ENCODE results near the gene NEK6. TPM values are rescaled to one million over a fixed set of nuclear protein-coding genes. Genes with fewer than 3 reads are reported as not detected.

Gene NEK6
- total RNA-seq, 4 donors from 2014 or later = 25.3 to 53.1 (median 43.3) TPM

GRCh38 chr9:124384846-124385245, 127.1 kb downstream of the NEK6 start:
- Histone ChIP-seq H3K9me3 (no peaks in the 10 kb centered on the region), H3K4me3 (no peak overlapping the region), H3K27me3 (no peaks in the 10 kb centered on the region), H3K27ac (no peak overlapping the region), H3K36me3 (peaks cover 0 to 29% (median 0%) of the 10 kb centered on the region in 3 donors), H3K4me1 (peaks cover 0 to 17% (median 2%) of the 10 kb centered on the region in 4 donors)
- no peak for DNase-seq (ENCODE audit: low spot score in 2 of 2)
- no peak for TF ChIP-seq EP300 (IDR thresholded peaks at IDR 0.05)
- TF ChIP-seq POLR2A (IDR thresholded peaks at IDR 0.05) = no peak
- no peak for TF ChIP-seq CTCF (IDR thresholded peaks at IDR 0.05)
- 89 to 90% methylated on average over 5 of the region's 5 CpGs for WGBS, 2 donors

- Histone ChIP-seq H3K27me3 (no peaks in the 10 kb centered on the region), H3K4me1 (peaks cover 0 to 23% (median 4%) of the 10 kb centered on the region in 4 donors), H3K36me3 (peaks cover 0 to 23% (median 0%) of the 10 kb centered on the region in 3 donors), H3K27ac (no peak overlapping the region), H3K4me3 (no peak overlapping the region), H3K9me3 (no peaks in the 10 kb centered on the region)
- no peak for TF ChIP-seq POLR2A (IDR thresholded peaks at IDR 0.05)
- TF ChIP-seq EP300 (IDR thresholded peaks at IDR 0.05) = no peak
- no peak for TF ChIP-seq CTCF (IDR thresholded peaks at IDR 0.05)
- DNase-seq (ENCODE audit: low spot score in 2 of 2) = no peak
- 85 to 88% methylated on average over 7 of the region's 7 CpGs for WGBS, 2 donors
Measured at GRCh38 chr9:124385623-124386022, 127.9 kb downstream of the NEK6 start.

GRCh38 chr9:124386201-124386600, 128.5 kb downstream of the NEK6 start:
- Histone ChIP-seq H3K4me1 (peaks cover 0 to 29% (median 7%) of the 10 kb centered on the region in 4 donors), H3K9me3 (no peaks in the 10 kb centered on the region), H3K27me3 (no peaks in the 10 kb centered on the region), H3K36me3 (peaks cover 0 to 22% (median 0%) of the 10 kb centered on the region in 3 donors), H3K27ac (no peak overlapping the region), H3K4me3 (no peak overlapping the region)
- 89 to 90% methylated on average over 3 of the region's 3 CpGs for WGBS, 2 donors
- DNase-seq (ENCODE audit: low spot score in 2 of 2) = no peak
- TF ChIP-seq CTCF (IDR thresholded peaks at IDR 0.05) (no peak), POLR2A (IDR thresholded peaks at IDR 0.05) (no peak), EP300 (IDR thresholded peaks at IDR 0.05) (no peak)

- DNase-seq (ENCODE audit: low spot score in 2 of 2) = no peak
- H3K36me3 ChIP-seq = peaks cover 0 to 6% (median 0%) of the 10 kb centered on the region in 3 donors
- WGBS, 2 donors = 83 to 87% methylated on average over 12 of the region's 12 CpGs
- H3K27me3 ChIP-seq = no peaks in the 10 kb centered on the region
- H3K27ac ChIP-seq = no peak overlapping the region
- no peaks in the 10 kb centered on the region for H3K9me3 ChIP-seq
- TF ChIP-seq POLR2A (IDR thresholded peaks at IDR 0.05) = no peak
- no peak for TF ChIP-seq EP300 (IDR thresholded peaks at IDR 0.05)
- TF ChIP-seq CTCF (IDR thresholded peaks at IDR 0.05) = no peak
- H3K4me1 ChIP-seq = peaks cover 0 to 52% (median 9%) of the 10 kb centered on the region in 4 donors
- H3K4me3 ChIP-seq = no peak overlapping the region
Measured at GRCh38 chr9:124388275-124389048, 130.7 kb downstream of the NEK6 start.

- TF ChIP-seq EP300 (IDR thresholded peaks at IDR 0.05) = no peak
- no peak for TF ChIP-seq POLR2A (IDR thresholded peaks at IDR 0.05)
- TF ChIP-seq CTCF (IDR thresholded peaks at IDR 0.05) = no peak
- Histone ChIP-seq H3K9me3 (no peaks in the 10 kb centered on the region), H3K36me3 (peaks cover 0 to 3% (median 0%) of the 10 kb centered on the region in 3 donors), H3K27ac (no peak overlapping the region), H3K4me1 (peaks cover 0 to 61% (median 9%) of the 10 kb centered on the region in 4 donors), H3K27me3 (no peaks in the 10 kb centered on the region), H3K4me3 (no peak overlapping the region)
- no peak for DNase-seq (ENCODE audit: low spot score in 2 of 2)
- 73 to 77% methylated on average over 7 of the region's 7 CpGs for WGBS, 2 donors
Measured at GRCh38 chr9:124389146-124389939, 131.6 kb downstream of the NEK6 start.

Data from tibial nerve (tissue), 4 donors.